SK-N-MC (cell line): ENCODE results near the gene TRIM9.

Source experiments
- DNase-seq: peaks from one replicate; pipeline ENCODE4 v3.0.0-alpha.2; 2011; ENCODE audit warnings: low read depth, low spot score
- H3K27ac ChIP-seq: fragments of 200-600 bp; sonication (generic); 2 replicates; pipeline ENCODE4 v1.5.1; 2016; ENCODE audit warnings: mixed run types
- H3K36me3 ChIP-seq: fragments of 200-600 bp; sonication (generic); 2 replicates; pipeline ENCODE4 v1.6.1; 2017; ENCODE audit warnings: antibody characterized with exemption, low read length, mixed read lengths; ENCODE audit not compliant: insufficient read depth
- H3K4me3 ChIP-seq: fragments of 200-600 bp; sonication (generic); 2 replicates; pipeline ENCODE4 v1.5.1; 2016
- H3K9ac ChIP-seq: fragments of 200-600 bp; sonication (generic); 2 replicates; pipeline ENCODE4 v1.8.0; 2017; ENCODE audit warnings: mixed run types, mixed read lengths; ENCODE audit not compliant: insufficient read length
- H3K9me3 ChIP-seq: fragments of 200-600 bp; sonication (generic); 2 replicates; pipeline ENCODE4 v1.6.1; 2017; ENCODE audit warnings: low read depth, mild to moderate bottlenecking, antibody characterized with exemption, low read length, moderate library complexity, mixed read lengths
- EZH2 ChIP-seq: fragments of 200-600 bp; sonication (generic); IDR thresholded peaks from one replicate; pipeline ENCODE4 v1.6.1; 2017; ENCODE audit warnings: antibody characterized with exemption
- FOXP2 ChIP-seq: optimal IDR thresholded peaks from 2 replicates; pipeline ENCODE3; 2011; ENCODE audit warnings: mild to moderate bottlenecking, moderate library complexity; ENCODE audit not compliant: insufficient read depth; ENCODE audit errors: extremely low read length, control extremely low read depth
- POLR2AphosphoS5 ChIP-seq: IDR thresholded peaks from 2 replicates; pipeline ENCODE4 v1.6.1; 2012; ENCODE audit warnings: mild to moderate bottlenecking, low read depth, low read length, borderline replicate concordance

TRIM9 gene

GRCh38 chr14:51012055-51012454 lies 82.8 kb downstream of the TRIM9 start:
- no peak for DNase-seq
- no peak for TF ChIP-seq EZH2
- Histone ChIP-seq H3K4me3 (no peak overlapping the region), H3K27ac (no peak overlapping the region), H3K9me3 (no peaks in the 10 kb centered on the region), H3K9ac (no peak overlapping the region), H3K36me3 (no peaks in the 10 kb centered on the region)

DNA sequence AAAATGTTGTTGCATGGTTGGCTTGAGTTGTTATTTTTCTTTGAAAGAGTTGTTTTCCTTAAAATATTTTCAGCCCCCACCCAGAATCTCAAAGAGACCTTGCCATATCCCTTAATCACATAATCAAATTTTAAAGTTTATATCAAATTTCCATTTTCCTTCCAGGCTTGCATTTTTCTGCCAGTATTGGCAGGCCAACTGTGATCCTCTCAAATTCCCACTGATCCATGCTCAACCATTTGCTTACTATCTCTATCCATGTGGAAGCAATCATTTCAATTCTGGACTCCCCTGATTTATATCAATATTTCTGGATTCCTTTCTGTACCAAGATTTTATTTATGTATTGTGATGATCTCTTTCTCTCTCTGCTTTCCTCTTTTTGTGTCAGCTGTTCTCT lies 86.5 kb downstream of the TRIM9 start:
- Histone ChIP-seq H3K9me3 (no peaks in the 10 kb centered on the region), H3K27ac (no peak overlapping the region), H3K4me3 (no peak overlapping the region), H3K36me3 (no peaks in the 10 kb centered on the region), H3K9ac (no peak overlapping the region)
- no peak for DNase-seq
- TF ChIP-seq EZH2 (no peak), FOXP2 (no peak)

DNA sequence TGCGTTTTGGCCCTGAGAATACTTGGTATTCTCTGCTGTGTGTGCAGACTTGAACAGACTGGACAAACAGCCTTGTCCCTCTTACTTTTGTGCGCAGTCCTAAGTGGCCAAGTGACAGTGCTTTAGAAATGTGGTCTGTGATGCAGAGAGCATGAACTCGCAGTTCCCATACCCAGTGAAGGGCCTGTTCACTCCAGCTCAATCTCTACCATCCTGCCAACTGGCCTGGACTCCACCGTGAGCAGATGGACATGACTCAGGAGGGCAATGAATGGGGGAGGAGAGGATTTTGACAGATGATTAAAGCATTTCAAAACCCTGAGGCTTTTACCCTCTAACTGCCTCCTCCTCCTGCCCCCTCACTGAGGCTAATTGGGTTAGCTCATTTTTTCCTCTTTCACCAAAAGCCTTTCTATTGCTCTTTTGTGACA lies 88.1 kb downstream of the TRIM9 start:
- DNase-seq = no peak
- H3K36me3 ChIP-seq = no peaks in the 10 kb centered on the region
- no peak overlapping the region for H3K9ac ChIP-seq
- no peaks in the 10 kb centered on the region for H3K9me3 ChIP-seq
- H3K4me3 ChIP-seq = no peak overlapping the region
- no peak for TF ChIP-seq EZH2
- no peak for TF ChIP-seq FOXP2
- TF ChIP-seq POLR2AphosphoS5 = no peak
- no peak overlapping the region for H3K27ac ChIP-seq

GRCh38 chr14:51006324-51006723 lies 88.6 kb downstream of the TRIM9 start:
- Histone ChIP-seq H3K36me3 (no peaks in the 10 kb centered on the region), H3K4me3 (no peak overlapping the region), H3K9me3 (no peaks in the 10 kb centered on the region), H3K9ac (no peak overlapping the region), H3K27ac (no peak overlapping the region)
- TF ChIP-seq POLR2AphosphoS5 (no peak), FOXP2 (no peak), EZH2 (no peak)
- no peak for DNase-seq

DNA sequence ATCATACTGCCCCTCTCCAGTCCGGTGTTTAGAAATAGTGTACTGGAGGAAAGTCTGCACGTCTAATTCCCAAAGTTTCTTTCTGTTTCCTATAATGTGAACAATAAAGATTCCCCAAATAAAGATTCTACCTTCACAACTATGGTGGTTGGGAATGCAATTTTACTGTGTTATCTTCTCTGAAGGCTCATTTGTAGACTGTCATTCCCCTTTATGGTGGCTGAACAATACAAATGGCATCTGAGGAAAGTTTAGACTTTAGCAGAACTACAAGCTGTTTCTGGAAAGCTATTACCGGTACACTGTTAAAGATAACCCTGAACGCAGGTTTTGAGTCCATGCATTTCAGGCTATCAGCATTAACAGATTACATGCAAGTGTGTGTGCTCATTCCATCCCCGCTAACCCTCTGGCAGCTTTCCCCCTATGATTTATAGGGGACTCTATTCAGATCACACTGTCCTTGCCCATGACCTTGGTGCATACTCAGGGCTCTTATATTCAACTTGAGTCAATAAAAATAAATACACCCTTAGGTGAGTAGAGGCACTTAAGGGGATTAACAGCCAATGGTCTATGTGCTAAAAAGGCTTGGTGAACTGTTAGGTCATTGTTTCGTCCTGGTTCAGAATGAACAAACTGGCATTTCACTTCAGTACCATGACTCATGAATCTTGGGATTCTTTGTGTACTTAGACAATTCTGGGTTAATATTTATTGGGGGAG lies 89.9 kb downstream of the TRIM9 start:
- Histone ChIP-seq H3K4me3 (peak overlapping the region; percentile 3; the same call in 1 of the 2 replicates), H3K27ac (peak overlapping the region; percentile 42; the same call in 1 of the 2 replicates), H3K9me3 (no peaks in the 10 kb centered on the region), H3K9ac (no peak overlapping the region), H3K36me3 (no peaks in the 10 kb centered on the region)
- TF ChIP-seq POLR2AphosphoS5 (no peak), FOXP2 (no peak), EZH2 (no peak)
- no peak for DNase-seq

- Histone ChIP-seq H3K4me3 (peak overlapping the region; percentile 3; the same call in 1 of the 2 replicates), H3K27ac (no peak overlapping the region), H3K36me3 (no peaks in the 10 kb centered on the region), H3K9me3 (no peaks in the 10 kb centered on the region), H3K9ac (no peak overlapping the region)
- no peak for DNase-seq
- TF ChIP-seq EZH2 (no peak), POLR2AphosphoS5 (no peak), FOXP2 (no peak)
Measured at GRCh38 chr14:51004352-51004800, 90.5 kb downstream of the TRIM9 start.

DNA sequence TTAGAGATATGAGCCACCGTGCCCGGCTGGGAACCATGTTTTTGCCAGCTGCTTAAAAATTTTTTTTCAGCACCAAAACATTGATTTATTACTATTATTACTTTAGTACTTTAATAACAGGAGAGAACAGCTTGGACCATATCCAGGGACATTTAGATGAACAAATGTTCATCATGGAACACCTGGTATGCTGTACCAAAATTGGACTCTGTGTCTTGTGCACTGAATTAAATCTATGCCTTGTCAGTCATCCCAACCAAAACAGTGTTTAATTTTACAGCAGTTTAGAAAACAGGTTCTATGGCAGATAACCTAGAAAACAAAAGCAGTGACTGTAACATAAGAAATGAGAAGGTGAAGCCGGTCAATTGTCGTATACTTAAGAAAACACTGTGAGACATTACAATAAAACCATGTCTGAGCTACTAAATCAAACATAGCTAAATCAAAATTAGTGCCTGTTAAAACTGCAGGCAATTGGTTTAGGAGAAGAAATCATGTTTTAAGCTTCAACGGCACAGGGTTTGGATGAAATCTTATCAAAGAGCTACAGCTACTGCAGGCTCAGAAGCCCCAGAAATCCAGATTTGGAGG lies 92.4 kb downstream of the TRIM9 start:
- no peak overlapping the region for H3K9ac ChIP-seq
- H3K27ac ChIP-seq = no peak overlapping the region
- TF ChIP-seq POLR2AphosphoS5 = no peak
- no peak for TF ChIP-seq EZH2
- no peak for TF ChIP-seq FOXP2
- H3K36me3 ChIP-seq = no peaks in the 10 kb centered on the region
- DNase-seq = no peak
- H3K9me3 ChIP-seq = no peaks in the 10 kb centered on the region
- no peak overlapping the region for H3K4me3 ChIP-seq

- Histone ChIP-seq H3K9me3 (no peaks in the 10 kb centered on the region), H3K9ac (no peak overlapping the region), H3K4me3 (no peak overlapping the region), H3K27ac (no peak overlapping the region), H3K36me3 (no peaks in the 10 kb centered on the region)
- DNase-seq = no peak
- TF ChIP-seq FOXP2 = no peak
- TF ChIP-seq EZH2 = no peak
- TF ChIP-seq POLR2AphosphoS5 = no peak
Measured at GRCh38 chr14:51000566-51000965, 94.3 kb downstream of the TRIM9 start.
